Astrocyte of the spinal cord (primary cell): ENCODE measurements around the gene GHRHR.

ENCODE experiments used
- DNase-seq: peaks from one replicate; pipeline ENCODE4 v3.0.0; 2011; ENCODE audit warnings: low read depth, low spot score
- H3K4me3 ChIP-seq: 2 replicates; pipeline ENCODE4 v1.5.1; 2011; ENCODE audit warnings: low read depth, mild to moderate bottlenecking, low read length, moderate library complexity
- CTCF ChIP-seq: IDR thresholded peaks from 2 replicates; pipeline ENCODE4 v1.5.1; 2012; ENCODE audit warnings: low read depth, mild to moderate bottlenecking, low read length, inconsistent platforms
- in situ Hi-C: cut with HindIII; loops from 2 replicates; pipeline ENCODE4 v1.10.0; 2017; ENCODE audit warnings: low sequenced_read_pairs

GHRHR gene

GRCh38 chr7:31019509-31019908, 55.8 kb downstream of the GHRHR start:
- TF ChIP-seq CTCF: no peak
- in situ Hi-C loops: no loop called here
- DNase-seq: no peak
- no peak overlapping the region for H3K4me3 ChIP-seq

- TF ChIP-seq CTCF: no peak
- in situ Hi-C loops: no loop called here
- no peak overlapping the region for H3K4me3 ChIP-seq
- no peak for DNase-seq
Measured at GRCh38 chr7:31020161-31020560, 56.4 kb downstream of the GHRHR start.

- no peak overlapping the region for H3K4me3 ChIP-seq
- DNase-seq: no peak
- TF ChIP-seq CTCF: no peak
- in situ Hi-C loops: no loop called here
Measured at GRCh38 chr7:31020652-31021051, 56.9 kb downstream of the GHRHR start.

- no peak overlapping the region for H3K4me3 ChIP-seq
- no peak for DNase-seq
- TF ChIP-seq CTCF: no peak
- in situ Hi-C loops: no loop called here
Measured at GRCh38 chr7:31022117-31022516, 58.4 kb downstream of the GHRHR start.

GRCh38 chr7:31022726-31023125, 59.0 kb downstream of the GHRHR start:
- no peak for DNase-seq
- H3K4me3 ChIP-seq: no peak overlapping the region
- in situ Hi-C loops: no loop called here
- TF ChIP-seq CTCF: no peak

- in situ Hi-C loops: no loop called here
- DNase-seq: no peak
- no peak overlapping the region for H3K4me3 ChIP-seq
- no peak for TF ChIP-seq CTCF
Measured at GRCh38 chr7:31023877-31024276, 60.1 kb downstream of the GHRHR start.
